OCI-LY1 (cell line): ENCODE results near the gene SLC5A4.

Experiments
- H2AFZ ChIP-seq: fragments of 200-600 bp; sonication (generic), shearing (Covaris generic); 2 replicates; pipeline ENCODE4 v1.6.0; 2014; ENCODE audit warnings: antibody characterized with exemption, mild to moderate bottlenecking, low read length
- H3F3A ChIP-seq: fragments of 200-600 bp; sonication (generic), shearing (Covaris generic); 2 replicates; pipeline ENCODE4 v1.6.0; 2014; ENCODE audit warnings: mild to moderate bottlenecking, antibody characterized with exemption, low read length, moderate library complexity; ENCODE audit not compliant: insufficient read depth
- H3K27ac ChIP-seq: fragments of 200-600 bp; sonication (generic); 2 replicates; pipeline ENCODE4 v1.5.1; 2014; ENCODE audit warnings: low read length, mixed run types, mild to moderate bottlenecking, low read depth; ENCODE audit not compliant: poor library complexity, severe bottlenecking
- H3K27me3 ChIP-seq: fragments of 200-600 bp; sonication (generic); 2 replicates; pipeline ENCODE4 v1.6.0; 2014; ENCODE audit warnings: antibody characterized with exemption, mild to moderate bottlenecking, low read length, moderate library complexity; ENCODE audit not compliant: insufficient read depth
- H3K36me3 ChIP-seq: fragments of 200-600 bp; sonication (generic); 2 replicates; pipeline ENCODE4 v1.6.1; 2014; ENCODE audit warnings: mild to moderate bottlenecking, antibody characterized with exemption, low read length, moderate library complexity, mixed read lengths; ENCODE audit not compliant: insufficient read depth
- H3K4me1 ChIP-seq: fragments of 200-600 bp; sonication (generic); 2 replicates; pipeline ENCODE4 v1.5.1; 2014; ENCODE audit warnings: mild to moderate bottlenecking, low read length, moderate library complexity; ENCODE audit not compliant: insufficient read depth, severe bottlenecking
- H3K4me2 ChIP-seq: fragments of 200-600 bp; sonication (generic), shearing (Covaris generic); 2 replicates; pipeline ENCODE4 v1.6.1; 2014; ENCODE audit warnings: low read length
- H3K4me3 ChIP-seq: fragments of 200-600 bp; sonication (generic); 2 replicates; pipeline ENCODE4 v1.5.1; 2014; ENCODE audit warnings: low read length, low read depth, mild to moderate bottlenecking, mixed read lengths; ENCODE audit not compliant: poor library complexity, severe bottlenecking
- H3K79me2 ChIP-seq: fragments of 200-600 bp; shearing (Covaris generic); 2 replicates; pipeline ENCODE4 v1.6.1; 2016; ENCODE audit warnings: mixed run types, low read length, mixed read lengths; ENCODE audit not compliant: insufficient read depth
- H3K9ac ChIP-seq: fragments of 200-600 bp; sonication (generic), shearing (Covaris generic); 2 replicates; pipeline ENCODE4 v1.6.1; 2014; ENCODE audit warnings: mild to moderate bottlenecking, low read length, mixed read lengths
- H3K9me2 ChIP-seq: fragments of 200-600 bp; sonication (generic), shearing (Covaris generic); 2 replicates; pipeline ENCODE4 v1.6.1; 2014; ENCODE audit warnings: low read depth, mild to moderate bottlenecking, low read length, mixed read lengths
- H3K9me3 ChIP-seq: fragments of 200-600 bp; shearing (Covaris generic); 2 replicates; pipeline ENCODE4 v1.6.1; 2014; ENCODE audit warnings: low read length, mixed read lengths
- H4K20me1 ChIP-seq: fragments of 200-600 bp; sonication (generic), shearing (Covaris generic); 2 replicates; pipeline ENCODE4 v1.6.0; 2016; ENCODE audit warnings: mild to moderate bottlenecking, low read length; ENCODE audit not compliant: insufficient read depth
- EZH2 ChIP-seq: fragments of 200-600 bp; sonication (generic), shearing (Covaris generic); IDR thresholded peaks from 2 replicates; pipeline ENCODE4 v1.8.0; 2017; ENCODE audit warnings: borderline replicate concordance, mixed run types, mild to moderate bottlenecking, antibody characterized with exemption, low read length, moderate library complexity, mixed read lengths
- TF ChIP-seq, protein P1 (sequence below): fragments of 200-600 bp; sonication (generic), shearing (Covaris generic); IDR thresholded peaks from 2 replicates; pipeline ENCODE4 v1.5.1; 2017; ENCODE audit warnings: mild to moderate bottlenecking, antibody characterized with exemption, low read length, moderate library complexity, mixed read lengths

Gene SLC5A4

GRCh38 chr22:32258791-32259190, 3.6 kb upstream of the SLC5A4 start:
- H3K9me2 ChIP-seq = no peaks in the 10 kb centered on the region
- H3F3A ChIP-seq = no peaks in the 10 kb centered on the region
- H3K4me3 ChIP-seq = no peak overlapping the region
- H3K4me1 ChIP-seq = no peaks in the 10 kb centered on the region
- no peaks in the 10 kb centered on the region for H4K20me1 ChIP-seq
- no peaks in the 10 kb centered on the region for H3K79me2 ChIP-seq
- no peaks in the 10 kb centered on the region for H3K36me3 ChIP-seq
- TF ChIP-seq, protein P1, sequence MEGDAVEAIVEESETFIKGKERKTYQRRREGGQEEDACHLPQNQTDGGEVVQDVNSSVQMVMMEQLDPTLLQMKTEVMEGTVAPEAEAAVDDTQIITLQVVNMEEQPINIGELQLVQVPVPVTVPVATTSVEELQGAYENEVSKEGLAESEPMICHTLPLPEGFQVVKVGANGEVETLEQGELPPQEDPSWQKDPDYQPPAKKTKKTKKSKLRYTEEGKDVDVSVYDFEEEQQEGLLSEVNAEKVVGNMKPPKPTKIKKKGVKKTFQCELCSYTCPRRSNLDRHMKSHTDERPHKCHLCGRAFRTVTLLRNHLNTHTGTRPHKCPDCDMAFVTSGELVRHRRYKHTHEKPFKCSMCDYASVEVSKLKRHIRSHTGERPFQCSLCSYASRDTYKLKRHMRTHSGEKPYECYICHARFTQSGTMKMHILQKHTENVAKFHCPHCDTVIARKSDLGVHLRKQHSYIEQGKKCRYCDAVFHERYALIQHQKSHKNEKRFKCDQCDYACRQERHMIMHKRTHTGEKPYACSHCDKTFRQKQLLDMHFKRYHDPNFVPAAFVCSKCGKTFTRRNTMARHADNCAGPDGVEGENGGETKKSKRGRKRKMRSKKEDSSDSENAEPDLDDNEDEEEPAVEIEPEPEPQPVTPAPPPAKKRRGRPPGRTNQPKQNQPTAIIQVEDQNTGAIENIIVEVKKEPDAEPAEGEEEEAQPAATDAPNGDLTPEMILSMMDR = no peak
- no peak for TF ChIP-seq EZH2
- no peaks in the 10 kb centered on the region for H3K27me3 ChIP-seq
- no peaks in the 10 kb centered on the region for H3K9me3 ChIP-seq
- no peak overlapping the region for H3K27ac ChIP-seq
- no peak overlapping the region for H2AFZ ChIP-seq
- no peak overlapping the region for H3K9ac ChIP-seq
- no peak overlapping the region for H3K4me2 ChIP-seq

GRCh38 chr22:32255726-32256125, 579 bp upstream of the SLC5A4 start:
- no peak overlapping the region for H3K9ac ChIP-seq
- TF ChIP-seq, protein P1 = no peak
- TF ChIP-seq EZH2 = no peak
- H4K20me1 ChIP-seq = no peaks in the 10 kb centered on the region
- no peak overlapping the region for H2AFZ ChIP-seq
- no peaks in the 10 kb centered on the region for H3K36me3 ChIP-seq
- no peaks in the 10 kb centered on the region for H3K9me3 ChIP-seq
- no peak overlapping the region for H3K27ac ChIP-seq
- H3K4me3 ChIP-seq = no peak overlapping the region
- H3K9me2 ChIP-seq = no peaks in the 10 kb centered on the region
- no peaks in the 10 kb centered on the region for H3K4me1 ChIP-seq
- no peak overlapping the region for H3K4me2 ChIP-seq
- no peaks in the 10 kb centered on the region for H3F3A ChIP-seq
- no peaks in the 10 kb centered on the region for H3K79me2 ChIP-seq
- H3K27me3 ChIP-seq = no peaks in the 10 kb centered on the region

- no peaks in the 10 kb centered on the region for H3K4me1 ChIP-seq
- H3F3A ChIP-seq = no peaks in the 10 kb centered on the region
- H3K9ac ChIP-seq = no peak overlapping the region
- H3K9me3 ChIP-seq = no peaks in the 10 kb centered on the region
- H3K27ac ChIP-seq = no peak overlapping the region
- no peaks in the 10 kb centered on the region for H3K27me3 ChIP-seq
- no peak overlapping the region for H2AFZ ChIP-seq
- no peak overlapping the region for H3K4me2 ChIP-seq
- no peaks in the 10 kb centered on the region for H4K20me1 ChIP-seq
- TF ChIP-seq EZH2 = no peak
- TF ChIP-seq, protein P1 = no peak
- H3K79me2 ChIP-seq = no peaks in the 10 kb centered on the region
- no peaks in the 10 kb centered on the region for H3K36me3 ChIP-seq
- H3K4me3 ChIP-seq = no peak overlapping the region
- no peaks in the 10 kb centered on the region for H3K9me2 ChIP-seq
These were observed 5.9 kb downstream of the SLC5A4 start for GRCh38 chr22:32249231-32249630.
